ENCODE results near the gene KLF1.

The KLF1 gene

DNA sequence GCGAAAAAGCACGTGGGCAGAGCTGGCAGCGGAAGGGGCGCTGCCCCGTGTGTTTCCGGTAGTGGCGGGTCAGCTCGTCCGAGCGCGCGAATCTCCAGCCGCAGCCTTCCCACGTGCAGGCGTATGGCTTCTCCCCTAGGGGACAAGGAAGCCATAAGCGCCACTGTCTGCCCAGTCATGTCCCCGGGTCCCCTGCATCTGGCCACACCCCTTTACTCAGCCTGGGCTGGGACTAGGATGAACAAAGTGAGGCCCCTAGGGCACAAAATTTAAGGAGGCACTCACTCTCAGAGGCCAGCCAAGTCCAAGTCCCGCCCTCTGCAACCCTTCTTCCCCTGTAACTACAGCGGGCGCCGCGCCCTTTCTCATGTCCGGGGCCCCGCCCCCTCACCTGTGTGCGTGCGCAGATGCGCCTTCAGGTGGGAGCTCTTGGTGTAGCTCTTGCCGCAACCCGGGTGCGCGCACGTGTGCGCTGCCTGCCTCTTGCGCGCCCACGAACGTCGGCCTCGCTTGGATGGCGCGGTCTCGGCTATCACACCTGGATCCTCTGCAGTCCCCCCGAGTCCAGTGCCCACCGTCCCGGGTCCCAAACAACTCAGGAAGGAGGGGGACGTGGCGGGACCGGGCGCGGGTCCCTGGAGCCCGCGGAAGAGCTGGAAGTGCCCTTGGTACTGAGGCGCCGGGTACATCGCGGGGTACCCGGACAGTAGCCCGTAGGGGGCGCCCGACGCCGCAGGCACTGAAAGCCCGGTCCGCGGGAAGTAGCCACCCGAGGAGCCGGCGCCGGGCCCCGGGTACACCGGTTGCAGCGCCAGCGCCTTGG lies 1.9 kb downstream of the KLF1 start:
- Histone ChIP-seq H3K79me2 (ENCODE audit: insufficient read depth, low read depth) (no peaks in the 10 kb centered on the region), H3K27me3 (ENCODE audit: insufficient read depth, low read depth) (no peaks in the 10 kb centered on the region), H3K4me3 (IDR thresholded peaks at IDR 0.05; ENCODE audit: insufficient read depth, low read depth, low read length) (no peak overlapping the region), H4K20me1 (ENCODE audit: insufficient read depth) (no peaks in the 10 kb centered on the region), H3K27ac (peak overlapping the region; percentile 46; the same call in 1 of the 2 replicates), H2AFZ (ENCODE audit: low read depth) (peak overlapping the region; percentile 98), H3K9ac (peak overlapping the region; percentile 69; the same call in 1 of the 2 replicates), H3K36me3 (ENCODE audit: insufficient read depth) (no peaks in the 10 kb centered on the region), H3K4me2 (peak overlapping the region; percentile 73), H3K4me1 (ENCODE audit: low read depth, poor library complexity, severe bottlenecking) (peaks cover 22% of the 10 kb centered on the region)
- TF ChIP-seq, protein P1, sequence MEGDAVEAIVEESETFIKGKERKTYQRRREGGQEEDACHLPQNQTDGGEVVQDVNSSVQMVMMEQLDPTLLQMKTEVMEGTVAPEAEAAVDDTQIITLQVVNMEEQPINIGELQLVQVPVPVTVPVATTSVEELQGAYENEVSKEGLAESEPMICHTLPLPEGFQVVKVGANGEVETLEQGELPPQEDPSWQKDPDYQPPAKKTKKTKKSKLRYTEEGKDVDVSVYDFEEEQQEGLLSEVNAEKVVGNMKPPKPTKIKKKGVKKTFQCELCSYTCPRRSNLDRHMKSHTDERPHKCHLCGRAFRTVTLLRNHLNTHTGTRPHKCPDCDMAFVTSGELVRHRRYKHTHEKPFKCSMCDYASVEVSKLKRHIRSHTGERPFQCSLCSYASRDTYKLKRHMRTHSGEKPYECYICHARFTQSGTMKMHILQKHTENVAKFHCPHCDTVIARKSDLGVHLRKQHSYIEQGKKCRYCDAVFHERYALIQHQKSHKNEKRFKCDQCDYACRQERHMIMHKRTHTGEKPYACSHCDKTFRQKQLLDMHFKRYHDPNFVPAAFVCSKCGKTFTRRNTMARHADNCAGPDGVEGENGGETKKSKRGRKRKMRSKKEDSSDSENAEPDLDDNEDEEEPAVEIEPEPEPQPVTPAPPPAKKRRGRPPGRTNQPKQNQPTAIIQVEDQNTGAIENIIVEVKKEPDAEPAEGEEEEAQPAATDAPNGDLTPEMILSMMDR (conservative IDR thresholded peaks at IDR 0.05; ENCODE audit: low read depth, low read length): peak; percentile 74

DNA sequence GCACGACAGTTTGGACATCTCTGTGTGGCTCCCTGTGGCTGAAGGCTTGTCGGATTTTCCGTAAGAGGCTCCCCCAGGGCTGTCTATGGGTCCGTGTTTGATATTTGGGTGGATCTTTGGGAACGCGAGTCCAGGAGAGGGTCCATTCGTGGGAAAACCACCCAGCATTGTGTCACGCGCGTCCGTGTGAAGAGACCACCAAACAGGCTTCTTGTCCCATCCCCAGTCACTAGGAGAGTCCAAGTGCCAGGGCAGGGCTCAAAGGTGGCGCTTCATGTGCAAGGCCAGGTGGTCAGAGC lies 2.4 kb downstream of the KLF1 start:
- no peaks in the 10 kb centered on the region for H4K20me1 ChIP-seq (ENCODE audit: insufficient read depth)
- peak overlapping the region; percentile 98 for H2AFZ ChIP-seq (ENCODE audit: low read depth)
- H3K9ac ChIP-seq: no peak overlapping the region

GRCh38 chr19:12884202-12884601 lies 2.8 kb downstream of the KLF1 start:
- H3K36me3 ChIP-seq (ENCODE audit: insufficient read depth): no peaks in the 10 kb centered on the region
- no peak overlapping the region for H3K4me3 ChIP-seq (IDR thresholded peaks at IDR 0.05; ENCODE audit: insufficient read depth, low read depth, low read length)
- H3K9ac ChIP-seq: no peak overlapping the region
- no peaks in the 10 kb centered on the region for H3K79me2 ChIP-seq (ENCODE audit: insufficient read depth, low read depth)
- H3K4me2 ChIP-seq: no peak overlapping the region
- peaks cover 15% of the 10 kb centered on the region for H3K4me1 ChIP-seq (ENCODE audit: low read depth, poor library complexity, severe bottlenecking)
- H3K27me3 ChIP-seq (ENCODE audit: insufficient read depth, low read depth): no peaks in the 10 kb centered on the region
- H4K20me1 ChIP-seq (ENCODE audit: insufficient read depth): no peaks in the 10 kb centered on the region
- H3K27ac ChIP-seq: no peak overlapping the region
- no peak overlapping the region for H2AFZ ChIP-seq (ENCODE audit: low read depth)
- TF ChIP-seq, protein P1 (conservative IDR thresholded peaks at IDR 0.05; ENCODE audit: low read depth, low read length): no peak

More for the DNA sequence above, 2.4 kb downstream of the KLF1 start:
- Histone ChIP-seq H3K27ac (no peak overlapping the region), H3K36me3 (ENCODE audit: insufficient read depth) (no peaks in the 10 kb centered on the region), H3K79me2 (ENCODE audit: insufficient read depth, low read depth) (no peaks in the 10 kb centered on the region), H3K27me3 (ENCODE audit: insufficient read depth, low read depth) (no peaks in the 10 kb centered on the region), H3K4me2 (peak overlapping the region; percentile 73; the same call in 1 of the 2 replicates), H3K4me3 (IDR thresholded peaks at IDR 0.05; ENCODE audit: insufficient read depth, low read depth, low read length) (no peak overlapping the region), H3K4me1 (ENCODE audit: low read depth, poor library complexity, severe bottlenecking) (peaks cover 16% of the 10 kb centered on the region)
- TF ChIP-seq, protein P1 (conservative IDR thresholded peaks at IDR 0.05; ENCODE audit: low read depth, low read length): no peak

- Histone ChIP-seq H3K4me1 (ENCODE audit: low read depth, poor library complexity, severe bottlenecking) (peaks cover 15% of the 10 kb centered on the region), H3K36me3 (ENCODE audit: insufficient read depth) (no peaks in the 10 kb centered on the region), H3K4me3 (IDR thresholded peaks at IDR 0.05; ENCODE audit: insufficient read depth, low read depth, low read length) (no peak overlapping the region), H2AFZ (ENCODE audit: low read depth) (no peak overlapping the region), H3K4me2 (no peak overlapping the region), H3K9ac (no peak overlapping the region), H3K27me3 (ENCODE audit: insufficient read depth, low read depth) (no peaks in the 10 kb centered on the region), H3K27ac (no peak overlapping the region), H3K79me2 (ENCODE audit: insufficient read depth, low read depth) (no peaks in the 10 kb centered on the region), H4K20me1 (ENCODE audit: insufficient read depth) (no peaks in the 10 kb centered on the region)
- TF ChIP-seq, protein P1 (conservative IDR thresholded peaks at IDR 0.05; ENCODE audit: low read depth, low read length): no peak
Observed at GRCh38 chr19:12882589-12882988, 4.4 kb downstream of the KLF1 start.
